HepG2 (cell line): Measurements from ENCODE around the gene SRCIN1.

Experiments
- REPIN1 ChIP-seq: sonication (generic); formaldehyde crosslinking; IDR thresholded peaks from 2 replicates; pipeline ENCODE4 v1.8.0; 2022; ENCODE audit warnings: missing genetic modification reagents, low read depth, mild to moderate bottlenecking, borderline replicate concordance
- ZSCAN20 ChIP-seq: sonication (generic); formaldehyde crosslinking; IDR thresholded peaks from 2 replicates; pipeline ENCODE4 v1.4.0; 2020; ENCODE audit warnings: missing genetic modification reagents, mild to moderate bottlenecking, borderline replicate concordance

- no peak for TF ChIP-seq ZSCAN20 (CRISPR knock-in tag)
- no peak for TF ChIP-seq REPIN1 (CRISPR knock-in tag)
Measured at GRCh38 chr17:38597375-38597774, 8.4 kb downstream of the SRCIN1 start.
